HEK293 (cell line): ENCODE data around the gene CCDC9B.

Experiments used
- SCRT2 ChIP-seq: fragments of 450-650 bp; formaldehyde crosslinking; IDR thresholded peaks from 2 replicates; pipeline ENCODE4 v1.5.1; 2016; ENCODE audit warnings: missing biosample characterization, missing genetic modification characterization
- ZBTB1 ChIP-seq: fragments of 450-650 bp; formaldehyde crosslinking; IDR thresholded peaks from 2 replicates; pipeline ENCODE4 v1.5.1; 2016; ENCODE audit warnings: missing biosample characterization, missing genetic modification characterization
- ZNF660 ChIP-seq: fragments of 450-650 bp; IDR thresholded peaks from 2 replicates; pipeline ENCODE4 v1.5.1; 2018; ENCODE audit warnings: missing biosample characterization, mild to moderate bottlenecking, missing genetic modification characterization
- TF ChIP-seq, protein P1 (sequence below): fragments of 450-650 bp; formaldehyde crosslinking; IDR thresholded peaks from 2 replicates; pipeline ENCODE4 v1.5.1; 2016; ENCODE audit warnings: missing biosample characterization, missing genetic modification characterization, low read depth

DNA sequence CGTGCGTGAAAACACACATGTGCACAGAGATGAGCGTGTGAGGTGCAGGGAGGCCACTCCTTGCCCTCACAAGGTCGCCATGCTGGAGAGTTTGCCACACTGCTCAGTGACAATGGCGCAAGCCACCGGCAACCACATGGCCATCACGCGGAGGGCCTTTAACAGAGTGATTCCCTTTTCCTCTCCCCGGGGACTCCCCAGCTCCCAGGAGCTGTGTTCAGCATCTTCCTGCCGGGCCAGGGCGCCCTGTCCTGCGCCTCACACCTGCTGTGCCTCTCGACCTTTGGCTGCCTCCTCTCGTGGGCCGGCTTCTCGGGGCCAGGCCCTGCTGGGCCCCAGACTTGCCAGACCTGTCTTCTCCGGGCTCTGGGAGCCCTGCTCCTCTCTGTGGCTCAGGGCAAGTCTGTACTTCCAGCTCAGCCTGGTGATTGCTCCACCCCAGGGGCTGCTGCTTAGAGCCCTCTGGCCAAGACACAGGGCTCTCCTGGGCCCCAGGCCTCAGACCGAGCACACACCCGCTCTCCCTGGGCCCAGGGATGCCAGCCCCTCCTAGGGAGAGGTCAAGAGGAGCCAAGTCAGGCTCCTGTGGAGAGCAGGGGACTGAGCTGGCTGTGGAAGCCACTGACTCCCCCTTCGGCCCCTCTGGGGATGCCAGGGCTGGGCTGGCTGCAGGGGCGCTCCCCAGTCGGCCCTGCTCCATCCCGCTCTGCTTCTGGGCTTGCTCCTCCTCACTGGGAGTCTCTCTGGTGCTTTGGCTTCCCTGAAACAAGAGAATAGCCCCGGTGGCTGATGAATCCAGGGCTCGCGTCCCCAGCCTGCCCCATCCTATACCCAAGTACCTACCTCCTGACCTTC lies 5.6 kb downstream of the CCDC9B start:
- TF ChIP-seq, protein P1, sequence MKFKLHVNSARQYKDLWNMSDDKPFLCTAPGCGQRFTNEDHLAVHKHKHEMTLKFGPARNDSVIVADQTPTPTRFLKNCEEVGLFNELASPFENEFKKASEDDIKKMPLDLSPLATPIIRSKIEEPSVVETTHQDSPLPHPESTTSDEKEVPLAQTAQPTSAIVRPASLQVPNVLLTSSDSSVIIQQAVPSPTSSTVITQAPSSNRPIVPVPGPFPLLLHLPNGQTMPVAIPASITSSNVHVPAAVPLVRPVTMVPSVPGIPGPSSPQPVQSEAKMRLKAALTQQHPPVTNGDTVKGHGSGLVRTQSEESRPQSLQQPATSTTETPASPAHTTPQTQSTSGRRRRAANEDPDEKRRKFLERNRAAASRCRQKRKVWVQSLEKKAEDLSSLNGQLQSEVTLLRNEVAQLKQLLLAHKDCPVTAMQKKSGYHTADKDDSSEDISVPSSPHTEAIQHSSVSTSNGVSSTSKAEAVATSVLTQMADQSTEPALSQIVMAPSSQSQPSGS (tag by site-specific recombination) = no peak
- no peak for TF ChIP-seq ZNF660 (tag by site-specific recombination)
- no peak for TF ChIP-seq ZBTB1 (tag by site-specific recombination)
- TF ChIP-seq SCRT2 (tag by site-specific recombination) = no peak
